Liver (tissue), 9 donors: ENCODE results near the gene SH3PXD2A. TPM values are rescaled to one million over a fixed set of nuclear protein-coding genes. Genes with fewer than 3 reads are reported as not detected.

Experiments used
- DNase-seq: peaks from one replicate; pipeline ENCODE4 v3.0.0-alpha.2; 2017; ENCODE audit warnings: low spot score
- H3K27ac ChIP-seq, 2 donors: one replicate each; pipeline ENCODE4 v1.7.0; 2013; ENCODE audit warnings: inconsistent platforms in 2 of 2, low read length in 2 of 2, control low read depth in 1 of 2, low read depth in 1 of 2, mild to moderate bottlenecking in 1 of 2
- H3K27me3 ChIP-seq, 4 donors: one replicate each; pipeline versions ENCODE4 v1.6.1 to v1.7.0; 2013; ENCODE audit warnings: low read length in 3 of 4, inconsistent platforms in 1 of 4, mild to moderate bottlenecking in 1 of 4, moderate library complexity in 1 of 4; ENCODE audit not compliant: control insufficient read depth in 4 of 4, insufficient read depth in 4 of 4
- H3K36me3 ChIP-seq, 4 donors: one replicate each; pipeline versions ENCODE4 v1.6.1 to v1.7.0; 2013; ENCODE audit warnings: low read length in 3 of 4, mild to moderate bottlenecking in 3 of 4, low read depth in 1 of 4, moderate library complexity in 1 of 4; ENCODE audit not compliant: control insufficient read depth in 4 of 4, insufficient read depth in 3 of 4
- H3K4me1 ChIP-seq, 4 donors: one replicate each; pipeline versions ENCODE4 v1.6.1 to v1.7.0; 2013; ENCODE audit warnings: low read length in 3 of 4, mild to moderate bottlenecking in 3 of 4, moderate library complexity in 1 of 4; ENCODE audit not compliant: control insufficient read depth in 4 of 4, insufficient read depth in 4 of 4
- H3K4me3 ChIP-seq, 3 donors: one replicate each; pipeline versions ENCODE4 v1.6.1 to v1.7.0; 2013; ENCODE audit warnings: low read length in 3 of 3, control low read depth in 1 of 3, low read depth in 1 of 3, mild to moderate bottlenecking in 1 of 3
- H3K9ac ChIP-seq, 2 donors: one replicate each; pipeline ENCODE4 v1.7.0; 2013; ENCODE audit warnings: low read length in 2 of 2, mild to moderate bottlenecking in 2 of 2, moderate library complexity in 2 of 2, control low read depth in 1 of 2, low read depth in 1 of 2
- H3K9me3 ChIP-seq, 4 donors: one replicate each; pipeline versions ENCODE4 v1.6.1 to v1.7.0; 2013; ENCODE audit warnings: low read length in 3 of 4; ENCODE audit not compliant: control insufficient read depth in 4 of 4
- FOXA1 ChIP-seq: IDR thresholded peaks from 2 replicates; pipeline ENCODE4 v1.6.1; 2016; ENCODE audit warnings: antibody characterized with exemption
- FOXA2 ChIP-seq: IDR thresholded peaks from 2 replicates; pipeline ENCODE4 v1.6.1; 2016; ENCODE audit warnings: antibody characterized with exemption
- GABPA ChIP-seq, 2 donors: IDR thresholded peaks in 1 of 2; conservative IDR thresholded peaks in 1 of 2; 2 replicates each; pipeline ENCODE4 v1.6.1; 2016; ENCODE audit warnings: antibody characterized with exemption in 2 of 2, mild to moderate bottlenecking in 1 of 2, moderate library complexity in 1 of 2
- HNF4A ChIP-seq, 2 donors: conservative IDR thresholded peaks; 2 replicates each; pipeline ENCODE4 v1.6.1; 2016; ENCODE audit warnings: antibody characterized with exemption in 2 of 2, mild to moderate bottlenecking in 2 of 2
- JUND ChIP-seq, 2 donors: IDR thresholded peaks; 2 replicates each; pipeline ENCODE4 v1.6.1; 2016; ENCODE audit warnings: antibody characterized with exemption in 2 of 2
- NR2F2 ChIP-seq: IDR thresholded peaks from 2 replicates; pipeline ENCODE4 v1.6.1; 2016; ENCODE audit warnings: antibody characterized with exemption
- RAD21 ChIP-seq, 2 donors: IDR thresholded peaks; 2 replicates each; pipeline ENCODE4 v1.6.1; 2016; ENCODE audit warnings: antibody characterized with exemption in 2 of 2, mild to moderate bottlenecking in 2 of 2
- SP1 ChIP-seq: IDR thresholded peaks from 2 replicates; pipeline ENCODE4 v1.6.1; 2018; ENCODE audit warnings: antibody characterized with exemption, mild to moderate bottlenecking
- YY1 ChIP-seq: IDR thresholded peaks from 2 replicates; pipeline ENCODE4 v1.6.1; 2016; ENCODE audit warnings: antibody characterized with exemption, mild to moderate bottlenecking
- WGBS: extraction: QIAGEN DNeasy Blood & Tissue Kit; methylation state at CpG from one replicate; pipeline ENCODE4 v1.1.7; 2013; 5-methylcytosine and 5-hydroxymethylcytosine counted together
- polyA plus RNA-seq, 2 donors: library from polyadenylated mRNA; stranded (reverse) in 1 of 2; unstranded in 1 of 2; fragments of 200-250 nt in 1 of 2; fragments of >200 nt in 1 of 2; fragmentation: Nextera tagmentation in 1 of 2; extraction: Ambion mirVana in 1 of 2; gene quantifications; one replicate each; pipeline versions ENCODE4 v1.2.1 to v1.2.3, GENCODE V29; 2013 to 2015
- total RNA-seq, 2 donors: library from RNA; depleted of rRNA; stranded (reverse); fragments of >200 nt; gene quantifications; one replicate each; pipeline ENCODE4 v1.2.3, GENCODE V29; 2014
- TF ChIP-seq, protein P1 (sequence below): IDR thresholded peaks from 2 replicates; pipeline ENCODE4 v1.6.1; 2016; ENCODE audit warnings: antibody characterized with exemption, mild to moderate bottlenecking
- TF ChIP-seq, protein P2 (sequence below): IDR thresholded peaks from 2 replicates; pipeline ENCODE4 v1.6.1; 2016; ENCODE audit warnings: antibody characterized with exemption
- TF ChIP-seq, protein P3 (sequence below): IDR thresholded peaks from 2 replicates; pipeline ENCODE4 v1.6.1; 2016; ENCODE audit warnings: antibody characterized with exemption
- TF ChIP-seq, protein P4 (sequence below): IDR thresholded peaks from 2 replicates; pipeline ENCODE4 v1.6.1; 2016; ENCODE audit warnings: antibody characterized with exemption
- donor health status: healthy.
- donor health status: healthy.
- donor health status: healthy.
- donor health status: healthy.
- donor health status: healthy.

Gene SH3PXD2A
- total and polyA plus RNA-seq, 4 donors: 0.82 to 5.5 (median 3.9) TPM

DNA sequence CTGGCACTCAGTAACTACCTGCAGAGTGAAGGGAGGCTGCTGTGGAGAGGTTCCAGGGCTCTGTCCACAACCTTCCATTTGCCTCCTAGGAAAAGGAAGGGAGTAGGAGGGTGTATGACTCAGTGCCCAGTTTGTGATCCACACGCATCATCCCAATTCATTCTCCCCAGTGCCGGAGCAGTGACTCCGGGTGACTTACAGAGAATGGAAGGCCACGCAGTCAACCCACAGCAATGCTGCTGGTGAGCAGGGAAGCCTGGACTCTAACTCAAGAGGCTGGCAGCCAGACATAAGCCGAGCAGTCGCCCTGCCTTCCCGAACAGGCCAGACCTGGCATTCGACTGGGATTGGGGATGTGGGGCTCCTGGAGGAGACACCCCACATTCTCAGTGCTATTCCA, 139.9 kb downstream of the SH3PXD2A start (continued):
- TF ChIP-seq, protein P1, sequence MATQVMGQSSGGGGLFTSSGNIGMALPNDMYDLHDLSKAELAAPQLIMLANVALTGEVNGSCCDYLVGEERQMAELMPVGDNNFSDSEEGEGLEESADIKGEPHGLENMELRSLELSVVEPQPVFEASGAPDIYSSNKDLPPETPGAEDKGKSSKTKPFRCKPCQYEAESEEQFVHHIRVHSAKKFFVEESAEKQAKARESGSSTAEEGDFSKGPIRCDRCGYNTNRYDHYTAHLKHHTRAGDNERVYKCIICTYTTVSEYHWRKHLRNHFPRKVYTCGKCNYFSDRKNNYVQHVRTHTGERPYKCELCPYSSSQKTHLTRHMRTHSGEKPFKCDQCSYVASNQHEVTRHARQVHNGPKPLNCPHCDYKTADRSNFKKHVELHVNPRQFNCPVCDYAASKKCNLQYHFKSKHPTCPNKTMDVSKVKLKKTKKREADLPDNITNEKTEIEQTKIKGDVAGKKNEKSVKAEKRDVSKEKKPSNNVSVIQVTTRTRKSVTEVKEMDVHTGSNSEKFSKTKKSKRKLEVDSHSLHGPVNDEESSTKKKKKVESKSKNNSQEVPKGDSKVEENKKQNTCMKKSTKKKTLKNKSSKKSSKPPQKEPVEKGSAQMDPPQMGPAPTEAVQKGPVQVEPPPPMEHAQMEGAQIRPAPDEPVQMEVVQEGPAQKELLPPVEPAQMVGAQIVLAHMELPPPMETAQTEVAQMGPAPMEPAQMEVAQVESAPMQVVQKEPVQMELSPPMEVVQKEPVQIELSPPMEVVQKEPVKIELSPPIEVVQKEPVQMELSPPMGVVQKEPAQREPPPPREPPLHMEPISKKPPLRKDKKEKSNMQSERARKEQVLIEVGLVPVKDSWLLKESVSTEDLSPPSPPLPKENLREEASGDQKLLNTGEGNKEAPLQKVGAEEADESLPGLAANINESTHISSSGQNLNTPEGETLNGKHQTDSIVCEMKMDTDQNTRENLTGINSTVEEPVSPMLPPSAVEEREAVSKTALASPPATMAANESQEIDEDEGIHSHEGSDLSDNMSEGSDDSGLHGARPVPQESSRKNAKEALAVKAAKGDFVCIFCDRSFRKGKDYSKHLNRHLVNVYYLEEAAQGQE: no peak

DNA sequence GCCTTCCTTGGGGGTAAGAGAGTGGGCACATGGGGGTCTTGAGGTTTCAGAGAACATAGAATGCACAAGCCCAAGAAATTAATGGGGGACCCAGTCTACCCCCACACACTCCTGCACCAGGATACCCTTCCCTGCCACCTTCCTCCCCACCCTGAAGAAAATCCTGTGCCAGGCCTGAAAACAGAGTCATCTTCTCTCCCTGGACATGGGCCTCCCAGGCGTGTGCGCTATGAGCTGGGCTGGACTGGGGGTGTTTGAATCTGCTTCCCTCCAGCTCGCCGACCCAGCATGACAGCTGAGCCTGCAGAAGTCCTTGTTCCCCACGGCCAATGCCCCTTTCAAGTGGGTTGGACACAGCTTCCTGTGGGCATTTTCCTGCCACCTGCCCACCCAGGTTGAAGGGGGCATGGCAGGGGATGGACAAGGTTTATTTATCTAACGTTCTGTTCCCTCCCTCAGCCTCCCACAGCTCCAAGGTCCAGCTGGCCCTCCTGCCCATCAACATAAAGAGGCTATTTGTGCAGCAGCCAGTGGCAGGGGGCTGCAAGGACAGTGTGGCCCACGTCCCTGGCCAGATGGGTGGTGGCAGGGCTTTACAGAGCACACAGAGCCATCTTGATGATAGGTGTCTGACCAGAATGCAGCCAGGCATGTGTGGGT, 141.0 kb downstream of the SH3PXD2A start:
- H3K4me3 ChIP-seq: no peak overlapping the region
- H3K36me3 ChIP-seq: no peaks in the 10 kb centered on the region
- H3K9me3 ChIP-seq: no peaks in the 10 kb centered on the region
- no peaks in the 10 kb centered on the region for H3K27me3 ChIP-seq
- H3K9ac ChIP-seq: no peak overlapping the region
- H3K4me1 ChIP-seq: no peaks in the 10 kb centered on the region
- no peak for TF ChIP-seq RAD21 (IDR thresholded peaks at IDR 0.05)
- TF ChIP-seq SP1: no peak
- no peak for TF ChIP-seq GABPA (IDR thresholded peaks at IDR 0.05 in 1 of 2, conservative IDR thresholded peaks at IDR 0.05 in 1 of 2)
- TF ChIP-seq, protein P2, sequence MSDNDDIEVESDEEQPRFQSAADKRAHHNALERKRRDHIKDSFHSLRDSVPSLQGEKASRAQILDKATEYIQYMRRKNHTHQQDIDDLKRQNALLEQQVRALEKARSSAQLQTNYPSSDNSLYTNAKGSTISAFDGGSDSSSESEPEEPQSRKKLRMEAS: no peak
- no peak for TF ChIP-seq FOXA1
- no peak for TF ChIP-seq NR2F2
- no peak for TF ChIP-seq HNF4A (conservative IDR thresholded peaks at IDR 0.05)
- TF ChIP-seq, protein P3, sequence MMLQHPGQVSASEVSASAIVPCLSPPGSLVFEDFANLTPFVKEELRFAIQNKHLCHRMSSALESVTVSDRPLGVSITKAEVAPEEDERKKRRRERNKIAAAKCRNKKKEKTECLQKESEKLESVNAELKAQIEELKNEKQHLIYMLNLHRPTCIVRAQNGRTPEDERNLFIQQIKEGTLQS: no peak
- TF ChIP-seq FOXA2: no peak
- no peak for TF ChIP-seq YY1
- no peak overlapping the region for H3K27ac ChIP-seq
- 82% methylated on average over 7 of the region's 7 CpGs for WGBS
- DNase-seq: no peak

DNA sequence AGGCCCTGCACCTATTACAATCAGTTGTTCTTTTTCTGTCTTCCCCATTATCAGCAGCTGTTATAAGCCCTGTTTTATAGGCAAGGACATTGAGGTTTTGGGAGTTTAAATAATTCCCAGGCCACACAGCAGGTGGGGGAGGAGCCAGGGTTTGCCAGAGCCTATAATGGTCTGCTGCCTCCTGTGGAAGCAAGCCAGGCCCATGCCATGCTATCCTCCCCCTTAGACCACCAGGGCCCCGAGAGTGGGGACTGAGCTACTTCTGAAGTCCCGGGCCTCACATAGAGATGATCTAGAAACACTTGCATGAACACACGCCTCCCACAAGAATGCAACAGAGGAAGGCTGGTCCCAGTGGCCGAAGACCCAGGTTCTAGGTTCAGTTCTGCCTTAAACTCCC, 141.7 kb downstream of the SH3PXD2A start:
- no peak for DNase-seq
- no peak overlapping the region for H3K9ac ChIP-seq
- H3K36me3 ChIP-seq: no peaks in the 10 kb centered on the region
- TF ChIP-seq GABPA (IDR thresholded peaks at IDR 0.05 in 1 of 2, conservative IDR thresholded peaks at IDR 0.05 in 1 of 2): no peak
- TF ChIP-seq, protein P2: no peak
- TF ChIP-seq YY1: no peak
- no peak for TF ChIP-seq NR2F2
- no peak for TF ChIP-seq HNF4A (conservative IDR thresholded peaks at IDR 0.05)
- no peak for TF ChIP-seq JUND (IDR thresholded peaks at IDR 0.05)
- TF ChIP-seq, protein P4, sequence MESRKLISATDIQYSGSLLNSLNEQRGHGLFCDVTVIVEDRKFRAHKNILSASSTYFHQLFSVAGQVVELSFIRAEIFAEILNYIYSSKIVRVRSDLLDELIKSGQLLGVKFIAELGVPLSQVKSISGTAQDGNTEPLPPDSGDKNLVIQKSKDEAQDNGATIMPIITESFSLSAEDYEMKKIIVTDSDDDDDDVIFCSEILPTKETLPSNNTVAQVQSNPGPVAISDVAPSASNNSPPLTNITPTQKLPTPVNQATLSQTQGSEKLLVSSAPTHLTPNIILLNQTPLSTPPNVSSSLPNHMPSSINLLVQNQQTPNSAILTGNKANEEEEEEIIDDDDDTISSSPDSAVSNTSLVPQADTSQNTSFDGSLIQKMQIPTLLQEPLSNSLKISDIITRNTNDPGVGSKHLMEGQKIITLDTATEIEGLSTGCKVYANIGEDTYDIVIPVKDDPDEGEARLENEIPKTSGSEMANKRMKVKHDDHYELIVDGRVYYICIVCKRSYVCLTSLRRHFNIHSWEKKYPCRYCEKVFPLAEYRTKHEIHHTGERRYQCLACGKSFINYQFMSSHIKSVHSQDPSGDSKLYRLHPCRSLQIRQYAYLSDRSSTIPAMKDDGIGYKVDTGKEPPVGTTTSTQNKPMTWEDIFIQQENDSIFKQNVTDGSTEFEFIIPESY: no peak
- TF ChIP-seq, protein P1: no peak
- no peak overlapping the region for H3K4me3 ChIP-seq
- no peak overlapping the region for H3K27ac ChIP-seq
- no peaks in the 10 kb centered on the region for H3K27me3 ChIP-seq
- H3K4me1 ChIP-seq: no peaks in the 10 kb centered on the region
- 93% methylated on average over 4 of the region's 4 CpGs for WGBS
- H3K9me3 ChIP-seq: no peaks in the 10 kb centered on the region
